Measurements from ENCODE around the gene DDR1.

GRCh38 chr6:30841644-30842504 is 42.4 kb upstream of the DDR1 start:
- TF ChIP-seq SUZ12 (IDR thresholded peaks at IDR 0.05; ENCODE audit: extremely low read depth, insufficient read depth, insufficient read length) (no peak), ZNF274 (IDR thresholded peaks at IDR 0.05; ENCODE audit: low read depth, low read length) (no peak)

All from NT2/D1 (cell line).